GM11168 (cell line): ENCODE results near the gene SLC23A2.
"Not testable (repeated sequence)": the region's sequence is repeated elsewhere in the genome, so short reads cannot be mapped to it uniquely, and the experiment has no call there.

ENCODE experiments used
- in situ Hi-C: fragments of 300-500 bp; cut with MboI; formaldehyde crosslinking; loops from one replicate; pipeline ENCODE4 v1.12.0; 2022; ENCODE audit warnings: low sequenced_read_pairs; ENCODE audit not compliant: unreplicated experiment

Gene SLC23A2

GRCh38 chr20:4886771-4887527 lies 114.4 kb downstream of the SLC23A2 start:
- in situ Hi-C loops = no loop called here

GRCh38 chr20:4885877-4886276 lies 115.4 kb downstream of the SLC23A2 start:
- in situ Hi-C loops = no loop called here

- in situ Hi-C loops = no loop called here
Observed at GRCh38 chr20:4883546-4883945, 117.8 kb downstream of the SLC23A2 start.

GRCh38 chr20:4883051-4883450 lies 118.3 kb downstream of the SLC23A2 start:
- in situ Hi-C loops = no loop called here

GRCh38 chr20:4881006-4881730 lies 120.1 kb downstream of the SLC23A2 start:
- in situ Hi-C loops = no loop called here

- in situ Hi-C loops = no loop called here
Observed at GRCh38 chr20:4880051-4880450, 121.3 kb downstream of the SLC23A2 start.

- in situ Hi-C loops = not testable (repeated sequence)
Observed at GRCh38 chr20:4878099-4878498, 123.2 kb downstream of the SLC23A2 start.

GRCh38 chr20:4876731-4877130 lies 124.6 kb downstream of the SLC23A2 start:
- in situ Hi-C loops = no loop called here

GRCh38 chr20:4876301-4876700 lies 125.0 kb downstream of the SLC23A2 start:
- in situ Hi-C loops = no loop called here

- in situ Hi-C loops = no loop called here
Observed at GRCh38 chr20:4875578-4876067, 125.7 kb downstream of the SLC23A2 start.

GRCh38 chr20:4873396-4873795 lies 127.9 kb downstream of the SLC23A2 start:
- in situ Hi-C loops = no loop called here

- in situ Hi-C loops = no loop called here
Observed at GRCh38 chr20:4871486-4871885, 129.8 kb downstream of the SLC23A2 start.

GRCh38 chr20:4870906-4871305 lies 130.4 kb downstream of the SLC23A2 start:
- in situ Hi-C loops = no loop called here

GRCh38 chr20:4869290-4870193 lies 131.8 kb downstream of the SLC23A2 start:
- in situ Hi-C loops = no loop called here

GRCh38 chr20:4867051-4867450 lies 134.3 kb downstream of the SLC23A2 start:
- in situ Hi-C loops = no loop called here

- in situ Hi-C loops = no loop called here
Observed at GRCh38 chr20:4866429-4866828, 134.9 kb downstream of the SLC23A2 start.

- in situ Hi-C loops = no loop called here
Observed at GRCh38 chr20:4864311-4864752, 137.0 kb downstream of the SLC23A2 start.

- in situ Hi-C loops = no loop called here
Observed at GRCh38 chr20:4862661-4863060, 138.6 kb downstream of the SLC23A2 start.

- in situ Hi-C loops = no loop called here
Observed at GRCh38 chr20:4861961-4862360, 139.3 kb downstream of the SLC23A2 start.

- in situ Hi-C loops = no loop called here
Observed at GRCh38 chr20:4858000-4858399, 143.3 kb downstream of the SLC23A2 start.
